ENCODE measurements around the gene S100G.

The S100G gene

DNA sequence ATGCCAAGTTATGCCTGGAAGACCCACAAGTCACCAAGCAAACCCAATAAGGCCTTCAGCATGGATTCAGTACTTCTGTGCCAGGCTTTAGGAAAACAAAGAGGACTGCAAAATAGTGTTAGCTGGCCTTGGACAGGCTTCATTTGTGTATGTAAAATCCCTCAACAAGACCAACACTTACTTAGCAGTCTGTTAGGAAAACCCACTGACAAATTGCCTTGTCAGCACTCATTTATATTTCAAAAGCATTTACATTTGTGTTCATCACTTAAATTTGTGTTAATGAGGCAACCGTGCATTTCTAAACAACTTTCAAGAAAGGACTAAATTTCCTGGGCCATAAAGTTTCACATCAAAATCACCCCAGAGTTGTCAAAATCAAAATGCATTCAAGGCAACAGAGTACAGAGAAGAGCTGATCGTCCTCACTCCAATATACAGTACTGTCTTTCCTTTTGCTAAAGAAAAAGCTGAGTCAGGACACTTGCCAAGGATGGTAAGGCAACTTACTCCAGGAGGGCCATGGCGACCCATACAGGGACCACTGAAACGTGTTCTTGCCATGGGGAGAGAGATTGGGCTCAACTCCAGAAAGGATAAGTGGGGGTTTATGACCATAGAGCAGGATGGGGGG lies 1.6 kb downstream of the S100G start:
- no peak overlapping the region for H3K4me2 ChIP-seq (ENCODE audit: low read length)
- H3K36me3 ChIP-seq (ENCODE audit: insufficient read depth, low read length) = no peaks in the 10 kb centered on the region
- H3K9me3 ChIP-seq (replicated peaks; ENCODE audit: low read length) = no peaks in the 10 kb centered on the region
- H3K27me3 ChIP-seq (ENCODE audit: control insufficient read depth, insufficient read depth, low read length) = no peaks in the 10 kb centered on the region
- no peak overlapping the region for H3K9ac ChIP-seq (ENCODE audit: low read depth, low read length)
- no peak overlapping the region for H3K4me3 ChIP-seq (ENCODE audit: low read length)
- H3K4me1 ChIP-seq (ENCODE audit: control insufficient read depth, insufficient read depth, low read length) = peaks cover 10% of the 10 kb centered on the region

DNA sequence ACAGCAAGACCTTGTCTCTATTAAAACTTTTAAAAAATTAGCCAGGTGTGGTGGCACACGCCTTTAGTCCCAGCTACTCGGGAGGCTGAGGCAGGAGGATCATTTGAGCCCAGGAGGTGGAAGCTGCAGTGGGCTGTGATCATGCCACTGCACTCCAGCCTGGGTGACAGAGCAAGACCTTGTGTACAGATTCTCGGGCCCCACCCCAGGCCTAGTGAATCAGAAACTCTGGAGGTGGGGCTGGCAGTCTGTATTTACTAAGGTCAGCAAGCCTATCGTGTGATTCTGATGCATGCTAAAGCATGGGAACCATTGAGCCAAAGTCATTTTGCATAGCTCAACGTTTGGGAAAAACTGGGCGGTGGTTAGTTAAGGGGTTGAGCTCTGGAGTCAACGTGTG lies 3.5 kb downstream of the S100G start:
- Histone ChIP-seq H3K4me3 (ENCODE audit: low read length) (no peak overlapping the region), H3K36me3 (ENCODE audit: insufficient read depth, low read length) (no peaks in the 10 kb centered on the region), H3K4me1 (ENCODE audit: control insufficient read depth, insufficient read depth, low read length) (peaks cover 22% of the 10 kb centered on the region), H3K27me3 (ENCODE audit: control insufficient read depth, insufficient read depth, low read length) (no peaks in the 10 kb centered on the region), H3K9me3 (replicated peaks; ENCODE audit: low read length) (no peaks in the 10 kb centered on the region), H3K9ac (ENCODE audit: low read depth, low read length) (no peak overlapping the region), H3K4me2 (ENCODE audit: low read length) (no peak overlapping the region)

DNA sequence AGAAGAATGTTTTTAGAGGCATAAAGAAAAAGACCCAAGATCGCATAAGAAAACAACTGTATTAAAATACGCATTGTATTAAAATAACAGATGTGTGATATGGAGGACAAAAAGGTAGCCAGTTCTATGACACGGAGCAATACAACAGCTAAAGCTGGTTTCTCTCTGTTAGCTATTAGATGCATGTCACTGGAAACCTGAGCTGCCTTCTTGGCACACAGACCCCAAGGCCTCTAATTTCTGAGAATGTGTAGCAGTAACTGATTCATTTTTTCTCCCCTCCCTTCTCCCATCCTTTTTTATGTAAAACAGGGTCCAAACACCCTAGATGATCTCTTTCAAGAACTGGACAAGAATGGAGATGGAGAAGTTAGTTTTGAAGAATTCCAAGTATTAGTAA lies 4.1 kb downstream of the S100G start:
- no peaks in the 10 kb centered on the region for H3K27me3 ChIP-seq (ENCODE audit: control insufficient read depth, insufficient read depth, low read length)
- no peaks in the 10 kb centered on the region for H3K9me3 ChIP-seq (replicated peaks; ENCODE audit: low read length)
- H3K9ac ChIP-seq (ENCODE audit: low read depth, low read length) = peak overlapping the region; percentile 9
- peaks cover 29% of the 10 kb centered on the region for H3K4me1 ChIP-seq (ENCODE audit: control insufficient read depth, insufficient read depth, low read length)
- no peak overlapping the region for H3K4me2 ChIP-seq (ENCODE audit: low read length)
- no peaks in the 10 kb centered on the region for H3K36me3 ChIP-seq (ENCODE audit: insufficient read depth, low read length)
- no peak overlapping the region for H3K4me3 ChIP-seq (ENCODE audit: low read length)

DNA sequence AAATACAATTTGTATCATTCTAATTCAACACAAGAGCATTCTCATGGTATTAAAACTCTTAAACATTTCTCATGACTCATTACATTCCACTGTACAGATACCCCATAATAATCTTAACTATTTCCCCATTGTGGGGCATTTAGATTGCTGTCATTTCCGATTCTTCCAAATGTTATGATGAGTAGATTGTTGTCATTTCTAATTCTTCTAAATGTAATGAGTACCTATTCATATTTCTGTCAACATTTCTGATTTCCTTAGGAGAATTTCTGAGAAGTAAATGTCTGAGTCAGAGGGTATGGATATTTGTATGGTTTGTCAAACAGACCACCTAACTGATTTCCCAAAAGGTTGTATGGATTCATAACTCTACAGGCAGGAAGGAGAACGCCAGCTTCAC lies 8.3 kb downstream of the S100G start:
- Histone ChIP-seq H3K36me3 (ENCODE audit: insufficient read depth, low read length) (no peaks in the 10 kb centered on the region), H3K27me3 (ENCODE audit: control insufficient read depth, insufficient read depth, low read length) (no peaks in the 10 kb centered on the region), H3K4me1 (ENCODE audit: control insufficient read depth, insufficient read depth, low read length) (peaks cover 32% of the 10 kb centered on the region), H3K9ac (ENCODE audit: low read depth, low read length) (peak overlapping the region; percentile 36), H3K4me3 (ENCODE audit: low read length) (no peak overlapping the region), H3K9me3 (replicated peaks; ENCODE audit: low read length) (no peaks in the 10 kb centered on the region), H3K4me2 (ENCODE audit: low read length) (peak overlapping the region; percentile 10)

DNA sequence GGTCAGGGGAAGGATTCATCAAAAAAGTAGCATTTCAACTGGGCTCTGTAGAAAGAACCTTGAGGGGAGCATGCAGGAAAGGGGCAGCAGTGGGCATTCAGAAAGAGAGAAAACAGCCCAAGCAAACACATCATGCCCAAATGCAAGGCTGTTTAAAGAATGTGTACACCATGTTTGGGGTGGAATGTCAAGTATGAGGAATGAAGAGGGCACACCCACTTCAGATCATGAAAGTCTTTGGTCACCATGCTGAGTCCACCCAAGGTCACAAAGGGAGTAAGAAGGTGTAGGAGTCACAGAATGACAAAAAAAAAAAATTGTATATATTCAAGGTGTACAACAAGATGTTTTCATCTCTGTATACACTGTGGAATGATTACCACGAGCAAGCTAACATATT lies 9.4 kb downstream of the S100G start:
- H3K4me3 ChIP-seq (ENCODE audit: low read length) = no peak overlapping the region
- H3K9me3 ChIP-seq (replicated peaks; ENCODE audit: low read length) = no peaks in the 10 kb centered on the region
- H3K9ac ChIP-seq (ENCODE audit: low read depth, low read length) = peak overlapping the region; percentile 36
- H3K36me3 ChIP-seq (ENCODE audit: insufficient read depth, low read length) = no peaks in the 10 kb centered on the region
- peaks cover 31% of the 10 kb centered on the region for H3K4me1 ChIP-seq (ENCODE audit: control insufficient read depth, insufficient read depth, low read length)
- no peak overlapping the region for H3K4me2 ChIP-seq (ENCODE audit: low read length)
- H3K27me3 ChIP-seq (ENCODE audit: control insufficient read depth, insufficient read depth, low read length) = no peaks in the 10 kb centered on the region

DNA sequence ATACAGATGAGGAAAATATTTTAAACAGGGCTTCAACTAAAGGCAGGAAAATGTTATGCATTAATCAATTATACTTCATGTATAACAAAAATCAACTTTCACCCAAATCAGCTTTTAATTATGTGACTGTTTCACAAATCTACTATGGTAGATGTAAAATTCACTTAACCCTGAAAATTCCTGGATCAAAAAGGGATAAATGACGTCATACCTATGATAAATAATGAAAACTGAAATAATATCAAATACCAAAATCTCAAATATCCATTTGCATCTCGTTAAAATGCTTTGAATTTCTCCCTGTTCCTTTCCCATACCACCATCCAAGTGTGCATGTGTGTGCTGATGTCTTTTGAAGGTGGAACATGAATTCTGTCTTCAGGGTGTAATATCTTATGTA lies 11.5 kb downstream of the S100G start:
- H3K36me3 ChIP-seq (ENCODE audit: insufficient read depth, low read length) = no peaks in the 10 kb centered on the region
- no peaks in the 10 kb centered on the region for H3K27me3 ChIP-seq (ENCODE audit: control insufficient read depth, insufficient read depth, low read length)
- no peak overlapping the region for H3K4me3 ChIP-seq (ENCODE audit: low read length)
- H3K4me1 ChIP-seq (ENCODE audit: control insufficient read depth, insufficient read depth, low read length) = peaks cover 45% of the 10 kb centered on the region
- no peak overlapping the region for H3K9ac ChIP-seq (ENCODE audit: low read depth, low read length)
- no peak overlapping the region for H3K4me2 ChIP-seq (ENCODE audit: low read length)
- no peaks in the 10 kb centered on the region for H3K9me3 ChIP-seq (replicated peaks; ENCODE audit: low read length)

DNA sequence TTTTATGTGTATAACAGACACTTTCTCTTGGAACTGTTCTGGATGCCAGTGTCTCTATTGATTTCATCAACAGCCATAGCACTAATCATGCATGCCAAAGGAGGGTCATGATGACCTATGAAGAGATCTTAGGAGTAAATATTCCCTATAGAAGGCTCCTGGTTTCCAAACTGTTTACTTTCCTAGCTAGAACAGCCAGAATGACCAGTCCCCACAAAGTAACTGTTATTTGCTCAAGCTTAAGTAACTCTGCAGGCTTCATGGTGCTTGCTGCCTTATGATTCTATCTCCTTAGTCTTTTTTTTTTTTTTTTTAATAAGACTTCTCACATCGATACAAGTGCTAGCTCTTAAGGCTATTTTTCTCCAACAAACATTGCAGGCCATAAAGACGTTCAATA lies 12.4 kb downstream of the S100G start:
- H3K9ac ChIP-seq (ENCODE audit: low read depth, low read length) = no peak overlapping the region
- no peaks in the 10 kb centered on the region for H3K36me3 ChIP-seq (ENCODE audit: insufficient read depth, low read length)
- H3K4me2 ChIP-seq (ENCODE audit: low read length) = no peak overlapping the region
- H3K4me3 ChIP-seq (ENCODE audit: low read length) = no peak overlapping the region
- no peaks in the 10 kb centered on the region for H3K9me3 ChIP-seq (replicated peaks; ENCODE audit: low read length)
- H3K4me1 ChIP-seq (ENCODE audit: control insufficient read depth, insufficient read depth, low read length) = peaks cover 47% of the 10 kb centered on the region
- no peaks in the 10 kb centered on the region for H3K27me3 ChIP-seq (ENCODE audit: control insufficient read depth, insufficient read depth, low read length)

DNA sequence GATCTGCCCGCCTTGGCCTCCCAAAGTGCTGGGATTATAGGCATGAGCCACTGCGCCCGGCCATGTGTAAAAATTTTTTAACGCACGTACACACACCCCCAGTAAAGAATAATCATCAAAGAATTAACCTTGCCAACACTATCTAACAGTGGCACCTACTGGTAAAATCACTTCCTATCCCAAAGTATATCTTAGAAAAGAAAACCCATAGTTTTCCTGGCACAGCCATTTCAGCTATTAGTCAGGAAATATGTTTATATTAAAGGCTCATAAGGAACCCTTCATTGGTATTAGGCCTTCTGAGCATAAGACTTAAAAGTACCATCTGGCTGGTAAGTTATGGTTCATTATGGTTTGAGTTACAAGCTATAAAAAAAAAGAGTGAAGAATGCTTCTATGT lies 14.1 kb downstream of the S100G start:
- H3K4me3 ChIP-seq (ENCODE audit: low read length) = no peak overlapping the region
- no peaks in the 10 kb centered on the region for H3K27me3 ChIP-seq (ENCODE audit: control insufficient read depth, insufficient read depth, low read length)
- peaks cover 31% of the 10 kb centered on the region for H3K4me1 ChIP-seq (ENCODE audit: control insufficient read depth, insufficient read depth, low read length)
- H3K9me3 ChIP-seq (replicated peaks; ENCODE audit: low read length) = no peaks in the 10 kb centered on the region
- no peaks in the 10 kb centered on the region for H3K36me3 ChIP-seq (ENCODE audit: insufficient read depth, low read length)
- H3K9ac ChIP-seq (ENCODE audit: low read depth, low read length) = peak overlapping the region; percentile 38
- no peak overlapping the region for H3K4me2 ChIP-seq (ENCODE audit: low read length)

DNA sequence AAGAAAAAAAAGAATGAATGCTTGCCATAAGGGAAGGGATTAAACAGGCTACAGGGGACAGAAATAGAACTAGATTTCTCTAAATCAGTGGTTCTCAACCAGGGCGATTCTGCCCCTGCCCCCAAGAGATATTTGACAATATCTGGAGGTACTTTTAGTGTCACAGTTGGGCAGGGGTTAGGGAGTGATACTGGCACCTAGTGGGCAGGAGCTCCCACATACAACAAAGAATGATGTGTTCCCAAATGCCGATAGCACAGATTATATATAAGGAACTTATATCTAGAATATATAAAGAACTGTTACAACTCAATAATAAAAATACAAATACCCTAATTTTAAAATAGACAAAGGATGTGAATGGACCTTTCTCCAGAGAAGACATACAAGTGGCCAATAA lies 14.7 kb downstream of the S100G start:
- no peaks in the 10 kb centered on the region for H3K36me3 ChIP-seq (ENCODE audit: insufficient read depth, low read length)
- H3K9me3 ChIP-seq (replicated peaks; ENCODE audit: low read length) = no peaks in the 10 kb centered on the region
- no peak overlapping the region for H3K9ac ChIP-seq (ENCODE audit: low read depth, low read length)
- H3K4me3 ChIP-seq (ENCODE audit: low read length) = no peak overlapping the region
- peaks cover 3% of the 10 kb centered on the region for H3K27me3 ChIP-seq (ENCODE audit: control insufficient read depth, insufficient read depth, low read length)
- no peak overlapping the region for H3K4me2 ChIP-seq (ENCODE audit: low read length)
- peaks cover 25% of the 10 kb centered on the region for H3K4me1 ChIP-seq (ENCODE audit: control insufficient read depth, insufficient read depth, low read length)

DNA sequence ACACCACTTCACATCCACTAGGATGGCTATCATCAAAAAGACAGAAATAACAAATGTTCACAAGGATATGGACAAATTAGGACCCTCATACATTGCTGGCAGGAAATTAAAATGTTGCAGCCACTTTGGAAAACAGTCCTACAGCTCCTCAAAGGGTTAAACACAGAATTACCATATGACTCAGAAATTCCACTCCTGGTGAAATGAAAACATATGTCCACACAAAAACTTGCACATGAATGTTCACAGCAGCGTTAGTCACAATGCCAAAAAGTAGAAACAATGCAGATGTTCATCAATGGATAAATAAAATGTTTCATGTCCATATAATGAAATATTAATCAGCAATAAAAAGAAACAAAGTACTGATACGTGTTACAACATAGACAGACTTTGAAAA lies 15.1 kb downstream of the S100G start:
- Histone ChIP-seq H3K4me1 (ENCODE audit: control insufficient read depth, insufficient read depth, low read length) (peaks cover 23% of the 10 kb centered on the region), H3K9me3 (replicated peaks; ENCODE audit: low read length) (no peaks in the 10 kb centered on the region), H3K4me3 (ENCODE audit: low read length) (no peak overlapping the region), H3K9ac (ENCODE audit: low read depth, low read length) (no peak overlapping the region), H3K27me3 (ENCODE audit: control insufficient read depth, insufficient read depth, low read length) (peaks cover 4% of the 10 kb centered on the region), H3K4me2 (ENCODE audit: low read length) (no peak overlapping the region), H3K36me3 (ENCODE audit: insufficient read depth, low read length) (no peaks in the 10 kb centered on the region)

DNA sequence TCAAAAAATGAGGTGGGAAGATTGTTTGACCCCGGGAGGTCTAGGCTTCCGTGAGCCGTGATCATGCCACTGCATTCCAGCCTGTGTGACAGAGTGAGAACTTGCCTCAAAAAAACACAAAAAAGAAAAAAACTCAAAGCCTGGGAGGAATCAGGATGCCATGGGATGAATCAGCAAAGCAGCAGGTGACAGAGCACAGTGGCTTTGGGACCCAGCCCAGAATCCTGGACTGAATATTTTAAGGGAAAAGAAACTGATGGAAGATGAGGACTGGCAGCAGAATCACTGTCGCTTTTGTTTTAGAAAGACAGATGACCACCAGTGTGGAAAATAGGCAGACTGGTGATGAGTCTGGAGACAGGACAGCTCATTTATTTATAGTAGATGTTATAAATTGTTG lies 16.6 kb downstream of the S100G start:
- Histone ChIP-seq H3K36me3 (ENCODE audit: insufficient read depth, low read length) (no peaks in the 10 kb centered on the region), H3K9ac (ENCODE audit: low read depth, low read length) (no peak overlapping the region), H3K9me3 (replicated peaks; ENCODE audit: low read length) (no peaks in the 10 kb centered on the region), H3K4me1 (ENCODE audit: control insufficient read depth, insufficient read depth, low read length) (peaks cover 23% of the 10 kb centered on the region), H3K27me3 (ENCODE audit: control insufficient read depth, insufficient read depth, low read length) (peaks cover 4% of the 10 kb centered on the region), H3K4me2 (ENCODE audit: low read length) (no peak overlapping the region), H3K4me3 (ENCODE audit: low read length) (no peak overlapping the region)

DNA sequence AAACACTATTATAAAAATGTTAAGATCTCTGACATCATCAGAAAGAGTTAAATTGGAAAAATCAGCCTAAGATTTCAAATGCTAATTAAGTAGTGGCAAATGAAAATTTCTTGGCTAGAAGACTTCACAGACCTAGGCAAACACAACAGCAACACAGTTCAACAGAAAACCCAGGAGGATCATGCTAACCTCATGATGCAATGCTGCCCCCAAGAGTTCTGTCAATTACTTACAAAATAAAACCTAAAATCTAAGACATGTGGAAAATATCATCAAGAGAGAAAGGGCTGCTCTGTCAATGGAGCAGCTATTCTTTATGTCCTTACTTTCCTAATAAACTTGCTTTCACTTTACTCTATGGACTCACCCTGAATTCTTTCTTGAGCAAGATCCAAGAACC lies 21.0 kb downstream of the S100G start:
- H3K36me3 ChIP-seq (ENCODE audit: insufficient read depth, low read length) = no peaks in the 10 kb centered on the region
- H3K27me3 ChIP-seq (ENCODE audit: control insufficient read depth, insufficient read depth, low read length) = peaks cover 4% of the 10 kb centered on the region
- no peaks in the 10 kb centered on the region for H3K9me3 ChIP-seq (replicated peaks; ENCODE audit: low read length)
- no peak overlapping the region for H3K9ac ChIP-seq (ENCODE audit: low read depth, low read length)
- H3K4me3 ChIP-seq (ENCODE audit: low read length) = no peak overlapping the region
- H3K4me1 ChIP-seq (ENCODE audit: control insufficient read depth, insufficient read depth, low read length) = peaks cover 9% of the 10 kb centered on the region
- H3K4me2 ChIP-seq (ENCODE audit: low read length) = no peak overlapping the region
